GM18870 (cell line): ENCODE results near the gene VAV3.
"Not testable (repeated sequence)": the region's sequence is repeated elsewhere in the genome, so short reads cannot be mapped to it uniquely, and the experiment has no call there.

Experiments used
- ATAC-seq: cut with Tn5 transposase; IDR thresholded peaks from one replicate; pipeline ENCODE4 v1.9.1; 2021; ENCODE audit warnings: moderate library complexity; ENCODE audit not compliant: unreplicated experiment

Gene VAV3, protein sequence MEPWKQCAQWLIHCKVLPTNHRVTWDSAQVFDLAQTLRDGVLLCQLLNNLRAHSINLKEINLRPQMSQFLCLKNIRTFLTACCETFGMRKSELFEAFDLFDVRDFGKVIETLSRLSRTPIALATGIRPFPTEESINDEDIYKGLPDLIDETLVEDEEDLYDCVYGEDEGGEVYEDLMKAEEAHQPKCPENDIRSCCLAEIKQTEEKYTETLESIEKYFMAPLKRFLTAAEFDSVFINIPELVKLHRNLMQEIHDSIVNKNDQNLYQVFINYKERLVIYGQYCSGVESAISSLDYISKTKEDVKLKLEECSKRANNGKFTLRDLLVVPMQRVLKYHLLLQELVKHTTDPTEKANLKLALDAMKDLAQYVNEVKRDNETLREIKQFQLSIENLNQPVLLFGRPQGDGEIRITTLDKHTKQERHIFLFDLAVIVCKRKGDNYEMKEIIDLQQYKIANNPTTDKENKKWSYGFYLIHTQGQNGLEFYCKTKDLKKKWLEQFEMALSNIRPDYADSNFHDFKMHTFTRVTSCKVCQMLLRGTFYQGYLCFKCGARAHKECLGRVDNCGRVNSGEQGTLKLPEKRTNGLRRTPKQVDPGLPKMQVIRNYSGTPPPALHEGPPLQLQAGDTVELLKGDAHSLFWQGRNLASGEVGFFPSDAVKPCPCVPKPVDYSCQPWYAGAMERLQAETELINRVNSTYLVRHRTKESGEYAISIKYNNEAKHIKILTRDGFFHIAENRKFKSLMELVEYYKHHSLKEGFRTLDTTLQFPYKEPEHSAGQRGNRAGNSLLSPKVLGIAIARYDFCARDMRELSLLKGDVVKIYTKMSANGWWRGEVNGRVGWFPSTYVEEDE

DNA sequence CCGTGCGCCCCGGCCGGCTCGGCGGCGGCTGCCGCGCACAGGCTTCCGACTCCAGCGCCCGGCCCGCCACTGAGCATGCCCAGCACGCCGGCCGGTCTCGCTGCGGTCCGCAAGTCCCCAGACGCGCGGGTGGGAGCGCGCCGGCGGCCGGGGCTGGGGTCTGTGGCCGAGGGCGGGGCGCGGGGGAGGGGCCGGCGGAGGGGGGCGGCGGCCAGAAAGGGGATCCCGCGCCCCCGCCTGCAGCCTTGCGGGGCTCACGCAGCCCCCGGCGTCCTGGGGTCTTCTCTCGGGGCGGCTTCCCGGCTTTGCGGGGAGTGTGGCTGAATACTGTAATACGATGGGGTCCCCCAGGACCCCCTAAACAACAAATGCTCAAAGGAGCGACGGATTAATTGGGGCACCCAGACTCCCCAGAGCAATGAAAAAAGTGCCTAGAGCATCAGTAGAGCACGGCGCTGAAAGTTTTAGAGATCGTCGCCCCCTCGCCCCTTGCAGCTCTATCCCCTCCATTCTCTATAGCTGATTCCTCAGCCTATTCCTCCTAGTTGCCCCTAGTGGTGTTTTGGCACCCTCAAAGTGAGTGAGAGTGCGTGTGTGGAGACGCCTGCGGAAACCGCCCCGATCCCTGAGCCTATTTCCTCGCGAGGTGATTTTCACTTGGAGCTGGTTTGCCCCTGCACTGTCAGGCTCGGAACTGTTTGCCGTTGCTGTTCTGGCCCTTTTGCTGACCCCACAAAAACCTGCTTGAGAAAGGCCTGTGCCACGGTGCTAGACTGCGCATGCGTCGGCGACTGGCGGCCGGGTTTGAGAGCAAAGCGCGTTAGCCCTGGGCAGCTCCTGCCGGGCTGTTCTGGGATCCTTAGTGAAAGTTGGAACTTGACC is at the start of gene VAV3:
Gene VAV3 (minus strand): TSS at position 71 of the 882 bp plus-strand sequence. CDS start 311 bp downstream, outside the sequence.
- no peak for ATAC-seq

DNA sequence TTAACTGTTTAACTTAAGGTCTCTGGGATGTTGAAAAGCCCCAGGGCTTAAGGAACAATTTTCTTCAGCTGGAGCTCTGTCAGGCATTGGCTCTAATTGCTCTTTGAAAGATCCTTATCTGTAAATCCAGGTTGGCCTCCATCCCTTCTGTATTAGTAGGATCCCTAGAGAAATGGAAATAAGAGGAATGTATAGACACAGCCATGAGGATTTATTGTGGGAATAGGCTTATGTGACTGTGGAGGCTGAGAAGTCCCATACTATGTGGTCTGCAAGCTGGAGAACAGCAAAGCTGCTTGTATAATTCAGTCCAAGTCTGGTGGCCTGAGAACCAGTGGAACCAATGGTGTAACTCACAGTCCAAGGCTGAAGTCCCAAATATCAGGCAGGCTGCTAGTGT is 47.6 kb upstream of the VAV3 start:
- ATAC-seq, result no peak

- ATAC-seq, result no peak
Measured at GRCh38 chr1:108011295-108011694, 46.3 kb upstream of the VAV3 start.

GRCh38 chr1:108010581-108010980 is 45.6 kb upstream of the VAV3 start:
- ATAC-seq, result no peak

GRCh38 chr1:108009603-108010195 is 44.7 kb upstream of the VAV3 start:
- ATAC-seq, result no peak

- no peak for ATAC-seq
Measured at GRCh38 chr1:108007531-108007930, 42.6 kb upstream of the VAV3 start.

GRCh38 chr1:108007070-108007469 is 42.1 kb upstream of the VAV3 start:
- ATAC-seq, result no peak

DNA sequence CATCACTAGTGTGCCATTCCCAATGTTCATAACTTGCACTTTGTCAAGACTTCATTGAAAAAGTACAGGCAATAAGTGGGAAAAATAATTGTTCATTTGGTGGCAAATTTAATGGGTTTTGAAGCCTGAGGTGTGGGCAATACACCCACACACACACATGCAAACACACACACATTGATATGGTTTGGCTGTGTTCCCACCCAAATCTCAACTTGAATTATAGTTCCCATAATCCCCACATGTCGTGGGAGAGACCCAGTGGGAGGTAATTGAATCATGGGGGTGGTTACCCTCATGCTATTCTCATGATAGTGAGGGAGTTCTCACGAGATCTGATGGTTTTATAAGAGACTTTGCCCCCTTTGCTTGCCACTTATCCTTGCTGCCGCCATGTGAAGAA is 39.9 kb upstream of the VAV3 start:
- ATAC-seq, result not testable (repeated sequence)

DNA sequence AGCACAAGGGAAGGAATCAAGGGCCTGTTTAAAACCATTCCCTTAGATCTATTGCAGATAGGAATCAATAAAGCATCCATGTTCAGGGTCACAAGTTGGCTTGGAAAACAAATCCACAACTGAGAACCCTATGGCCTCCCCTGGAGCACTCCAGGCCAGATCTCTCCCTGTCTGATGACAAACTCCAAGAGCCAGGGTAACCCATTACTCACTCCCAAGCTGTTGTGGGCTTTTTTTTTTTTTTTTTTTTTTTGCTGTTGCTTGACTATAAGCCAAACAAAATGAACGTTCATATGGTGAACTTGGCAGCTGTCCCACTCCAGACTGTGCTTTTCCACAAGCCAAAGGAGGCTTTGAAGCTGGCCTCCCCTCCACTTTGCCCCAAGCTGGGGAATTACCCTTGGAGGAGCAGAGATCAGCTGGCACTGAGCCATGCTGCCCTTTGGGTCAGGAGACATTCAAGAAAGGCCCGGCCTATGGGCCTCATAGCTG is 35.7 kb upstream of the VAV3 start:
- no peak for ATAC-seq

GRCh38 chr1:108000184-108000583 is 35.2 kb upstream of the VAV3 start:
- no peak for ATAC-seq

- ATAC-seq, result no peak
Measured at GRCh38 chr1:107997866-107998265, 32.9 kb upstream of the VAV3 start.

- ATAC-seq, result no peak
Measured at GRCh38 chr1:107993920-107994319, 28.9 kb upstream of the VAV3 start.

DNA sequence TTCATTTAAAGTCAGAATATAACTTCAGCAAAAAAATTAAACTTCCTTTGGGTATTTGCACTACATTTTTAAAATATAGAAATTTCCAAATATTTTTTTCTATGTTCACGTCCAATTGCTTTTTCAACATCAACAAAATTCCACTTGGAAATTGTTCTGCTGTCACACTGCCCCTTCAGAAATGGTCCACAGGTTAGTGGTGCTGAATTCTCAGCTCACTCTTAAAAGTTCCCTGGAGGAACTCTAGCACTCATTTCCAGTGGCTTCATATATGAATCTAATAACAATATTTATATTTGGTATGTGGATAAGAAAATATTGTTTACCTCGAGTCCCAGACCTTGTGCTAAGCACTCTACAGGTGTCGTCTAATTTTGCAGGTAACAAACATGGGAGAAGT is 27.4 kb upstream of the VAV3 start:
- ATAC-seq, result no peak

DNA sequence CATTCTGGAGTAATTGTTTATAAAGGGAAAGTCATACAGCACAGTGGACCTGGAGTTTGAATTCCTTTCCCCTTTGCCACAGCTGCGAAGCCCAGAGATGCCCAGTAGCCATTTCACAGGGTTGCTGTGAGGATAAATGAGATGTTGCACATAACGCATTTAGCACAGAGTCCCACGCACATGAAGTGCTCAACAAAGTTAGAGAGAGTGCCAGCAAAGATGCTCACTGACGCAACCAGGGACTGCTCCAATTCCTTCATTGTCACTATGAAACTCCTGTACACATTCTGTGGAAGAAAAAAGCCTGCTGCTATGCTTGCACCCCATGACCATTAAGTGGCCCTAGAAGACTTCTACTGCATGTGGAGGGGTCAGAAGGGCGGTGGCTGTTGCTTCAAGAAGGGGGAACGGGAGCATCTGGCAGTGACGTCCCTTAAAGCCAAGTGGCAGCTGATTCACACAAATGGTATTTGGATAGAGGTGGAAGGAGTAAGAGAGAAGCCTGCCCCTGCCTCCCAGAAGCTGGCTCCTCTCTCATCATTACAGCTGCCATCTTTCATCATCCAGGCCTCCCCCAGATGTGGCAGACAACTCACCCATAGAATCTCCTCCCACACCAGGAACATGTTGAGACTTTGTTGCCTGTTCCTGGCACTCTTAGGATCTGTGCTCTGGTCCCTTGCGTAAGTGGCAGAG is 26.5 kb upstream of the VAV3 start:
- no peak for ATAC-seq

DNA sequence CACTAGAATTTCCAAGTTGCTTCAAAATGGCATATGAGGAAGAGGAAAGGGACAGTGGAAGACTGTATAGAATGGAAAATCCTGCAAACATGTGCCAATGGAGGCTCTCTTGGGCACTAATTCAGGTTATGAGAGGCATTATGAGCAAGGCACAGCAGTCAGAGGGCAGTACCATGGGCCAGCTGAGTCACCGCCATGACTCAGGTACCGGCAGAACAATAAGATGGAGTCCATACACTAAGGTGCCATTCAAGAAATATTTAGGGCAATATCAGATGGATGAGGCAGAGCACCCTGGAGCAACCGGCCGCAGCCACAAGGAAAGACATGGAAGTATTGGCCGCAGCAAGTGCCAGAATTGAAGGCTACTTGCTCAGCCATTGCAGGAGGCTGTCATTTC is 25.6 kb upstream of the VAV3 start:
- no peak for ATAC-seq

DNA sequence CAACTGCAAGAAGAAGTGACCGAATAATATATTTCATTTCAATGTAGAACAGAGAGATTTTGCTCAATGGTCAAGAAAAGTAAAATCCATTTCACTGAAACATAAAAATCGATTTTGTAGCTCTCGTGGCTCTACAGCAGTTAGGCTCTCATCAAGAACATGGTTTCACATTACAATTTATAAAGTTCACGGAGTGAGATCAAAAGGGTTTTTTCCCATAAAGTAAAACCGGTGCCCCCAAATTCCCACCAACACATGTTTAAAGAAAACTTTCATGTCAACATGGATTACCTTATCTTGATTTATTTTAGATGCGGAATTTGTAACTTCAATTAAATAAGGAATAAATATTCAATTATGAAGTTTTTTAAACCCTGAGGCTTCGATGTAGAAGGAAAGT is 16.3 kb upstream of the VAV3 start:
- no peak for ATAC-seq

DNA sequence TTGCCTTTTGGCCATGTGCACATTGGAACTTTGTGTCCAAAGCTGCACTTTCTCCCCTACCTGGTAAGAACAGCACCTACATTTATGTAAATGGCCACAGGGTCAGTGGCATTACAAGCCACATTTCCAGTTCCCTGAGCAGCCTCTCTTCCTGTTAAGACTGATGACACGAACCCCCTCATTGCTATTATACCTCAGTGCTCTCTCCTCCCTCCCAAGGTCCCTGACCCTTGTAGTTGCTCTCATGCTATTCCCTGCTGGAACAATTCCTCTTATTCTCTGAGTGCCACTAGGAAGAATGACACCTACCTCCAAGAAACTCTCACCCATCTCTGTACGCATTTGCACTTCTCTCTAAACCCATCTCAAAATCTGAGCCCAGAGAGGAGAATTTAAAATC is 14.9 kb upstream of the VAV3 start:
- ATAC-seq, result no peak

DNA sequence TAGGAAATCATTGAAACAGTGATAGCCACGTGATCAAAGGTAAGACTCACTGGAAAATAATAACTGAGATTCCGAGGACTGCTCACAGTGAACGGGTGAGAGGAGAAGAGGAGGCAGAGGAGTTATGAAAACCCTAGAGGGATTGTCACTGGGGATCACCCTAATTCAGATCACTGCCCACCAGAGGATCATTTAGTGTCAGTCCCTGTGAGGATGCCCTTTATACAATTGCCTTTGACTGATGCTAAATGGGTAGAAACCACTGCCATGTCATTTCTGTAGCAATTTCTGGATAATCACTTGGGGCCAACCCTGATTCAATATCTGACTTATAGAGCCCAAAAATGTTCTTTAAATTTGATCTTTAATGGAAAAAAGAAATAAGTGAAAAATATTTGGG is 14.1 kb upstream of the VAV3 start:
- no peak for ATAC-seq

GRCh38 chr1:107976836-107977235 is 11.9 kb upstream of the VAV3 start:
- no peak for ATAC-seq

GRCh38 chr1:107976431-107976830 is 11.5 kb upstream of the VAV3 start:
- no peak for ATAC-seq
